ENCODE measurements around the gene SH3BP2.

SH3BP2 gene

GRCh38 chr4:2850966-2851798 is 58.3 kb downstream of the SH3BP2 start:
- DNase-seq (ENCODE audit: low read depth), result no peak
- H3K4me3 ChIP-seq (ENCODE audit: low read depth, low read length), result no peak overlapping the region
- TF ChIP-seq POLR2A (IDR thresholded peaks at IDR 0.05; ENCODE audit: extremely low read depth, insufficient read length) (no peak), MYC (IDR thresholded peaks at IDR 0.05; ENCODE audit: low read depth, low read length) (no peak), MAX (IDR thresholded peaks at IDR 0.05; ENCODE audit: low read depth, low read length) (no peak), CTCF (IDR thresholded peaks at IDR 0.05; ENCODE audit: low read depth, low read length) (no peak)

GRCh38 chr4:2852481-2852921 is 59.6 kb downstream of the SH3BP2 start:
- TF ChIP-seq CTCF (IDR thresholded peaks at IDR 0.05; ENCODE audit: low read depth, low read length), result no peak
- TF ChIP-seq MYC (IDR thresholded peaks at IDR 0.05; ENCODE audit: low read depth, low read length), result no peak
- no peak for TF ChIP-seq MAX (IDR thresholded peaks at IDR 0.05; ENCODE audit: low read depth, low read length)
- TF ChIP-seq POLR2A (IDR thresholded peaks at IDR 0.05; ENCODE audit: extremely low read depth, insufficient read length), result no peak
- no peak overlapping the region for H3K4me3 ChIP-seq (ENCODE audit: low read depth, low read length)
- no peak for DNase-seq (ENCODE audit: low read depth)

- H3K4me3 ChIP-seq (ENCODE audit: low read depth, low read length), result no peak overlapping the region
- no peak for DNase-seq (ENCODE audit: low read depth)
- TF ChIP-seq MYC (IDR thresholded peaks at IDR 0.05; ENCODE audit: low read depth, low read length) (no peak), MAX (IDR thresholded peaks at IDR 0.05; ENCODE audit: low read depth, low read length) (no peak), POLR2A (IDR thresholded peaks at IDR 0.05; ENCODE audit: extremely low read depth, insufficient read length) (no peak), CTCF (IDR thresholded peaks at IDR 0.05; ENCODE audit: low read depth, low read length) (no peak)
These were observed 62.7 kb downstream of the SH3BP2 start for GRCh38 chr4:2855584-2855983.

GRCh38 chr4:2856266-2856665 is 63.4 kb downstream of the SH3BP2 start:
- TF ChIP-seq MAX (IDR thresholded peaks at IDR 0.05; ENCODE audit: low read depth, low read length) (no peak), MYC (IDR thresholded peaks at IDR 0.05; ENCODE audit: low read depth, low read length) (no peak), POLR2A (IDR thresholded peaks at IDR 0.05; ENCODE audit: extremely low read depth, insufficient read length) (no peak), CTCF (IDR thresholded peaks at IDR 0.05; ENCODE audit: low read depth, low read length) (no peak)
- H3K4me3 ChIP-seq (ENCODE audit: low read depth, low read length), result no peak overlapping the region
- DNase-seq (ENCODE audit: low read depth), result no peak

- DNase-seq (ENCODE audit: low read depth), result no peak
- TF ChIP-seq MAX (IDR thresholded peaks at IDR 0.05; ENCODE audit: low read depth, low read length) (no peak), POLR2A (IDR thresholded peaks at IDR 0.05; ENCODE audit: extremely low read depth, insufficient read length) (no peak), MYC (IDR thresholded peaks at IDR 0.05; ENCODE audit: low read depth, low read length) (no peak), CTCF (IDR thresholded peaks at IDR 0.05; ENCODE audit: low read depth, low read length) (no peak)
These were observed 64.6 kb downstream of the SH3BP2 start for GRCh38 chr4:2857349-2857927.

More at GRCh38 chr4:2857349-2857927, 64.6 kb downstream of the SH3BP2 start:
- no peak overlapping the region for H3K4me3 ChIP-seq (ENCODE audit: low read depth, low read length)

Measured in NB4 (cell line).